GM10266 (cell line): Measurements from ENCODE around the gene ZDHHC16.

Source experiments
- DNase-seq: peaks from one replicate; pipeline ENCODE4 v3.0.0; 2012; ENCODE audit errors: extremely low spot score
- CTCF ChIP-seq: IDR thresholded peaks from 2 replicates; pipeline ENCODE4 v1.5.1; 2012; ENCODE audit warnings: mild to moderate bottlenecking, low read depth; ENCODE audit not compliant: control insufficient read depth, insufficient read depth; ENCODE audit errors: missing control alignments

The ZDHHC16 gene

DNA sequence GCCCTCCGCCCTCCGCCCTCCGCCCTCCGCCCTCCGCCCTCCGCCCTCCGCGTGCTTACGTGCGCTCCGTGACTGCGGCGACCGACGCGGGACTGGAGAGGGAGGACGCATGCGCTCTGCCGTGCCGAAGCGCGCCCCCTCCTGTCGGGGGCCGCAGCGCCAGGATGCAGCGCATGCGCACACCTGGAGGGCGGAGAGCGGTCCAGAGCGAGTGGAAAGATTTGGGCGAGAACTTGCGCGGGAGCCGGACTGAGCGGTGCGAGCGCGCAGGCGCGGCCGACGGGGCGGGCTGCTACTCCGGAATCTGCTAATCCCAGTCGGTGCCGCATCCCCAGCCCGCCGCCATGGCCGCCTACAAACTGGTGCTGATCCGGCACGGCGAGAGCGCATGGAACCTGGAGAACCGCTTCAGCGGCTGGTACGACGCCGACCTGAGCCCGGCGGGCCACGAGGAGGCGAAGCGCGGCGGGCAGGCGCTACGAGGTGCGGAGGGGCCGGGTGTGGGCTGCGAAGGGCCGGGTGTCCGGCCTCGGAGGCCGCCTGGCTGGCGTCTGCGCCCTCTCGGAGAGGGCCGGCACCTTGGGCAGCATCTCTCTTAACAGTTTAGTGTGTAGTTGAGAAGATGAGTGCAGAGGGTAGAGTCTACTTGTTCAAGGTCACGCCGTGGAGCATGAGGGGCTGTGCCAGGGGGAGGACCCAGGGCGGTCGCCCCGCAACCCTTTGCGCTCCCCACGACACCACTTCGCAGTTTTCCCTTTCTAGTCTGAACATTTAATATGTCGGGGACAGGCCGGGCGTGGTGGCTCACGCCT, 19.8 kb upstream of the ZDHHC16 start, which contains the start of gene PGAM1:
PGAM1 (plus strand) TSS at position 228 of the 812 bp plus-strand sequence; CDS start at position 345, 117 bp downstream.
- TF ChIP-seq CTCF, result peak; percentile 93
- DNase-seq, result peak; percentile 100

DNA sequence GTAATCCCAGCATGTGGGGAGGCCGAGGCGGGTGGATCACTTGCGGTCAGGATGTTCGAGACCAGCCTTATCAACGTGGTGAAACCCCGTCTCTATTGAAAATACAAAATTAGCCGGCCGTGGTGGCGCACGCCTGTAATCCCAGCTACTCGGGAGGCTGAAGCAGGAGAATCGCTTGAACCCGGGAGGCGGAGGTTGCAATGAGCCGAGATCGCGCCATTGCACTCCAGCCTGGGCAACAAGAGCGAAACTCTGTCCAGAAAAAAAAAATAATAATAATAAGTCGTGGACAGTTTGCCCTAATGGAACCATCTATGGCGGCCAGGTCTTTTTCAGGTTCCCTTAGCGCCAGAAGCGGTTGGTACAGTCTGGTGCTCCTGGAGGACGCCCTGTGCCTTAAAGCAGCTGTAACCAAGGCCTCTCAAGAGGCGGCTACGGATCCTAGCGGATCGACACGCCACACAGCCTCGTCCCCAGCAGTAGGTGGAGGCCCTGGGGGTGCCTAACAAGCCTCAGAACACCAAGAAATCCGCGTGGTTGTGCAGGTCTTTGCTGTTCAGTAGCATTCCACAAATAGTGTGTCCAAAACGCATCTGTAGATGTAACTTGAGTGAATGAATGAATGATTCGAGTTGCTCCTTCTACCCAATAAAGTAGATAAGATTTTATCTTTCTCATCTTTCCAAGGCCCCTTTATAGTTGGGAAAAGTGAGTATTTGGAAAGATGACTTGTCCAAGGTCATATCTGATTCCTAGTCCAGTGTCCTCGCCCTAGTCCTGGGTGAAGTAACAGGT, 19.0 kb upstream of the ZDHHC16 start:
- no peak for DNase-seq
- TF ChIP-seq CTCF, result no peak

DNA sequence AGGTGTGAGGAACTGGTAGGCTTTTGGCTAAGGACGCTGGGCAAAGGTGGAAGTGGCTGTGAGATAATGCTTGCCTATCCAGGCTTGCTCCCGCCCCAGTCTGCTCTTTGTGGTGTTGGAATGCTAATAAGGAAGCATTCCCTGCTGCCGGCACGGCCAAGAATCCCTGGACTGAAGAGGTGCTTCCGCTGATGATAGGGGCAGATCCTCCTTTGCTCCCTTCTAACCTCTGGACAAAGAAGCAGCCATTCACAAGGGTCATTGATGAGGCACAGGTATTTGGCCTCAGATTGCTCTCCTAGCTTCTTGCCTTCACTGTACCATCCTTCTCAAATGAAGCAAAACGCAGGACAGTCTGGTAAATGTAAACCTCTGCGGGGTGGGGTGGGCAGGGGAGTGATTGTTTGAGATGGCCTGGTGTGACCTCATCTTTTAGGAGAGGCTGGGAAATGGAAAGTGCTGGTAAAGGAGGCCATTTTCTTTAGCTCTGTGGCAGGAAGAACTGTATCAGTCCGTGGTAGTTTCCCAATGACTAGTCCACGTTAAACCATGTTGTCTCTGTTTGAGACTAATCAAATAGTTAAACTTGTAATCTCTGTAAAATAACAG, 18.3 kb upstream of the ZDHHC16 start:
- no peak for TF ChIP-seq CTCF
- DNase-seq, result peak; percentile 57

DNA sequence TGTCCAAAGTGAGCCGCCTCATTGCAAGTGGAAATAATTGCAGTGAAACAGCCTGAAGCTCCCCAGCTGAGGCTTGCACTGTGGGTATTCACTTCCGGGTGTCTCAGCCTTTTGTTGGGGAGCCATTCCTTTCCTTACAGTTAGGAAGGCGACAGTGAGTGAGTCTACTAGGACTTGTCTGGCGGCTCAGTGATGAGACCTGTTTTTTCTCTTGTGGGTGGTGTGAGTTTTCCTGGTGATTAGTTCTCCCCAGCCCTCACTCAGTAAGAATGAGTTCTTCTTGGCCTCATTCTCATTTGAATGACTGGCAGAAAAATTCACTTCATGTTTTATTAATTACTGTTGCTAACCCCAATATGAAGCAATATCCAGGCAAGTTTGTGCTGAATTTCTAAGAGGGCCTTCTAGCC, 17.4 kb upstream of the ZDHHC16 start:
- DNase-seq, result no peak
- TF ChIP-seq CTCF, result no peak

DNA sequence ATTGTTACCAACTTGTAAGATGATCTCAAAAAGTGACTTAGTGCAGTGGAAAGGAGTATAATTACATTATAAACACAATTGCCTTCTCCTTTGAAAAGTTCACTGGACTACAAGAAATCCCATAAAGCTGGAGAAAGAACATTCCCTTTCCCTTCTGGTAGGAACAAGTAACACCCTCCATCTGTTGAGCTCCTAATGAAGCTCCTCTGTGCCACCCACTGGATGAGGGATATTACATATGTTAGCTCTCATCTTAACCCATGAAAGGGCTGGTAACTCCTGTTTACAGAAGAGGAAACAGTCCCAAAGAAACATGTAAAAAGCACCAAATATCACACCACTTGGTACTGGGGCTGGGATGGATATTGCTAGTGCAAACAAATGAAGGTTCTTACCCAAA, 11.9 kb upstream of the ZDHHC16 start:
- no peak for DNase-seq
- no peak for TF ChIP-seq CTCF

DNA sequence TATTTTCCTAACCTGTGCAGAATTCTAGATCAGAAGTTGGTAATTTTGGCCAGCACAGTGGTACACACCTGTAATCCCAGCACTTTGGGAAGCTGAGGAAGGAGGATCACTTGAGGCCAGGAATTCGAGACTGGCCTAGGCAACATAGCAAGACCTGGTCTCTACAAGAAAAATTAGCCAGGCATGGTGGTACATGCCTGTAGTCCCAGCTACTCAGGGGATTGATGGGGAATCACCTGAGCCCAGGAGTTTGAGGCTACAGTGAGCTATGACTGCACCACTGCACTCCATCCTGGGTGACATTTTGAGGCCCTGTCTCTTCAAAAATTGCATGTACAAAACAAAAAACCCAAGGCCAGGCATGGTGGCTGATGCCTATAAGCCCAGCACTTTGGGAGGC, 11.4 kb upstream of the ZDHHC16 start:
- TF ChIP-seq CTCF, result no peak
- no peak for DNase-seq
